Epithelial cell of esophagus (primary cell): ENCODE data around the gene SETBP1.
A peak's percentile ranks its signal among the peaks of the same experiment; 100 is the strongest.
"Not testable (repeated sequence)": the region's sequence is repeated elsewhere in the genome, so short reads cannot be mapped to it uniquely, and the experiment has no call there.

ENCODE experiments used
- DNase-seq: peaks from one replicate; pipeline ENCODE4 v3.0.0; 2010; ENCODE audit warnings: low read depth
- H3K4me3 ChIP-seq: 2 replicates; pipeline ENCODE4 v1.5.1; 2011; ENCODE audit warnings: mild to moderate bottlenecking, low read length, control low read depth
- CTCF ChIP-seq: IDR thresholded peaks from 2 replicates; pipeline ENCODE4 v1.5.1; 2011; ENCODE audit warnings: low read depth, mild to moderate bottlenecking, low read length, control low read depth, inconsistent platforms; ENCODE audit not compliant: insufficient read depth; ENCODE audit errors: missing control alignments

Gene SETBP1

GRCh38 chr18:44712025-44712424 lies 31.3 kb downstream of the SETBP1 start:
- TF ChIP-seq CTCF: no peak
- DNase-seq: no peak
- H3K4me3 ChIP-seq: no peak overlapping the region

GRCh38 chr18:44713435-44713834 lies 32.7 kb downstream of the SETBP1 start:
- no peak for DNase-seq
- TF ChIP-seq CTCF: no peak
- H3K4me3 ChIP-seq: no peak overlapping the region

GRCh38 chr18:44714376-44714775 lies 33.7 kb downstream of the SETBP1 start:
- no peak for DNase-seq
- no peak overlapping the region for H3K4me3 ChIP-seq
- TF ChIP-seq CTCF: no peak

GRCh38 chr18:44715245-44715644 lies 34.6 kb downstream of the SETBP1 start:
- no peak for TF ChIP-seq CTCF
- peak; percentile 71 for DNase-seq
- H3K4me3 ChIP-seq: no peak overlapping the region

GRCh38 chr18:44715842-44716241 lies 35.2 kb downstream of the SETBP1 start:
- DNase-seq: no peak
- TF ChIP-seq CTCF: no peak
- H3K4me3 ChIP-seq: no peak overlapping the region

- no peak overlapping the region for H3K4me3 ChIP-seq
- no peak for TF ChIP-seq CTCF
- DNase-seq: peak; percentile 68
These were observed 36.0 kb downstream of the SETBP1 start for GRCh38 chr18:44716697-44717163.

GRCh38 chr18:44719519-44720060 lies 38.9 kb downstream of the SETBP1 start:
- H3K4me3 ChIP-seq: no peak overlapping the region
- no peak for TF ChIP-seq CTCF
- DNase-seq: no peak

GRCh38 chr18:44721748-44722147 lies 41.1 kb downstream of the SETBP1 start:
- not testable (repeated sequence) for DNase-seq, H3K4me3 ChIP-seq
